Thymus (tissue), 11 donors: ENCODE measurements around the gene CYB561. TPM values are rescaled to one million over a fixed set of nuclear protein-coding genes. Genes with fewer than 3 reads are reported as not detected.
A peak's percentile ranks its signal among the peaks of the same experiment; 100 is the strongest.

Experiments
- DNase-seq, 9 donors: peaks; one replicate each; pipeline ENCODE4 v3.0.0-alpha.2; 2013; ENCODE audit warnings: low spot score in 9 of 9, low read depth in 6 of 9, missing footprints in 1 of 9
- H3K27ac ChIP-seq, 2 donors: one replicate each; pipeline ENCODE4 v1.5.1; 2013; ENCODE audit warnings: control low read depth in 1 of 2, low read depth in 1 of 2, low read length in 1 of 2, mild to moderate bottlenecking in 1 of 2, moderate library complexity in 1 of 2
- H3K27me3 ChIP-seq, 2 donors: one replicate each; pipeline ENCODE4 v1.5.1; 2013; ENCODE audit warnings: low read length in 1 of 2; ENCODE audit not compliant: control insufficient read depth in 2 of 2, insufficient read depth in 1 of 2
- H3K36me3 ChIP-seq, 2 donors: one replicate each; pipeline ENCODE4 v1.5.1; 2013; ENCODE audit warnings: low read length in 1 of 2, mild to moderate bottlenecking in 1 of 2, moderate library complexity in 1 of 2; ENCODE audit not compliant: control insufficient read depth in 2 of 2, insufficient read depth in 2 of 2
- H3K4me1 ChIP-seq, 2 donors: one replicate each; pipeline ENCODE4 v1.5.1; 2013; ENCODE audit warnings: low read length in 2 of 2; ENCODE audit not compliant: control insufficient read depth in 2 of 2, insufficient read depth in 2 of 2
- H3K4me3 ChIP-seq, 2 donors: one replicate each; pipeline ENCODE4 v1.5.1; 2013; ENCODE audit warnings: low read length in 2 of 2, control low read depth in 1 of 2, mild to moderate bottlenecking in 1 of 2
- H3K9me3 ChIP-seq, 2 donors: one replicate each; pipeline ENCODE4 v1.5.1; 2013; ENCODE audit warnings: low read length in 1 of 2, mild to moderate bottlenecking in 1 of 2; ENCODE audit not compliant: control insufficient read depth in 2 of 2, insufficient read depth in 1 of 2
- WGBS: extraction: QIAGEN DNeasy Blood & Tissue Kit; methylation state at CpG from one replicate; pipeline ENCODE4 v1.1.7; 2013; 5-methylcytosine and 5-hydroxymethylcytosine counted together
- polyA plus RNA-seq: library from polyadenylated mRNA; stranded (reverse); fragments of 200-250 nt; gene quantifications from one replicate; pipeline ENCODE4 v1.2.3, GENCODE V29; 2013
- total RNA-seq: library from RNA; stranded (reverse); fragments of 120-200 nt; gene quantifications from one replicate; pipeline ENCODE4 v1.2.4, GENCODE V29; 2013
- donor health status: healthy.

CYB561 gene
- total and polyA plus RNA-seq, 2 donors: 2.6 to 7.8 TPM

GRCh38 chr17:63480826-63481487 lies 34.9 kb upstream of the CYB561 start:
- 92% methylated on average over 11 of the region's 11 CpGs for WGBS
- no peak for DNase-seq

GRCh38 chr17:63480192-63480784 lies 34.2 kb upstream of the CYB561 start:
- no peak for DNase-seq
- WGBS: 96% methylated on average over 21 of the region's 21 CpGs
- Histone ChIP-seq H3K9me3 (peaks cover 0 to 2% of the 10 kb centered on the region in 2 donors), H3K36me3 (no peaks in the 10 kb centered on the region), H3K4me1 (peaks cover 12 to 22% of the 10 kb centered on the region in 2 donors), H3K4me3 (no peak overlapping the region), H3K27me3 (peaks cover 20 to 47% of the 10 kb centered on the region in 2 donors), H3K27ac (no peak overlapping the region)

More at GRCh38 chr17:63480826-63481487, 34.9 kb upstream of the CYB561 start:
- no peaks in the 10 kb centered on the region for H3K36me3 ChIP-seq
- H3K27ac ChIP-seq: no peak overlapping the region
- peaks cover 11 to 19% of the 10 kb centered on the region in 2 donors for H3K4me1 ChIP-seq
- peaks cover 0 to 2% of the 10 kb centered on the region in 2 donors for H3K9me3 ChIP-seq
- peaks cover 20 to 40% of the 10 kb centered on the region in 2 donors for H3K27me3 ChIP-seq
- H3K4me3 ChIP-seq: no peak overlapping the region

GRCh38 chr17:63479495-63480184 lies 33.5 kb upstream of the CYB561 start:
- Histone ChIP-seq H3K27ac (no peak overlapping the region), H3K4me1 (peaks cover 12 to 22% of the 10 kb centered on the region in 2 donors)
- WGBS: 83% methylated on average over 17 of the region's 17 CpGs

GRCh38 chr17:63478814-63479494 lies 32.8 kb upstream of the CYB561 start:
- peak; percentile 24 to 80 (median 50) for DNase-seq
- WGBS: 53% methylated on average over 16 of the region's 16 CpGs
- Histone ChIP-seq H3K9me3 (peaks cover 0 to 4% of the 10 kb centered on the region in 2 donors), H3K4me1 (peaks cover 12 to 22% of the 10 kb centered on the region in 2 donors), H3K27me3 (peaks cover 25 to 58% of the 10 kb centered on the region in 2 donors), H3K36me3 (no peaks in the 10 kb centered on the region), H3K4me3 (no peak overlapping the region), H3K27ac (no peak overlapping the region)

More at GRCh38 chr17:63479495-63480184, 33.5 kb upstream of the CYB561 start:
- Histone ChIP-seq H3K4me3 (no peak overlapping the region), H3K27me3 (peaks cover 20 to 54% of the 10 kb centered on the region in 2 donors), H3K36me3 (no peaks in the 10 kb centered on the region), H3K9me3 (peaks cover 2% of the 10 kb centered on the region in 2 donors)
- DNase-seq: no peak

- peaks cover 12 to 22% of the 10 kb centered on the region in 2 donors for H3K4me1 ChIP-seq
- 19% methylated on average over 44 of the region's 44 CpGs for WGBS
Observed at GRCh38 chr17:63477480-63478440, 31.7 kb upstream of the CYB561 start.

GRCh38 chr17:63476854-63477479 lies 30.9 kb upstream of the CYB561 start, which contains the start of gene ACE:
TSS of gene ACE (plus strand) at chr17:63477061. CDS start at chr17:63477095, 34 bp downstream.
- WGBS: under 1% methylated on average over 78 of the region's 78 CpGs
- peak in 8 of 9 donors; percentile 17 to 78 (median 52) for DNase-seq
- Histone ChIP-seq H3K9me3 (peaks cover 0 to 4% of the 10 kb centered on the region in 2 donors), H3K36me3 (no peaks in the 10 kb centered on the region), H3K27me3 (peaks cover 26 to 58% of the 10 kb centered on the region in 2 donors), H3K4me3 (peak within 1 kb of the TSS in 1 of 2 donors; percentile 52), H3K27ac (no peak within 1 kb of the TSS), H3K4me1 (peaks cover 12 to 22% of the 10 kb centered on the region in 2 donors)

More at GRCh38 chr17:63477480-63478440, 31.7 kb upstream of the CYB561 start:
- peaks cover 0 to 4% of the 10 kb centered on the region in 2 donors for H3K9me3 ChIP-seq
- H3K4me3 ChIP-seq: peak overlapping the region in 1 of 2 donors; percentile 52
- H3K36me3 ChIP-seq: no peaks in the 10 kb centered on the region
- H3K27me3 ChIP-seq: peaks cover 26 to 58% of the 10 kb centered on the region in 2 donors
- H3K27ac ChIP-seq: no peak overlapping the region
- no peak for DNase-seq

GRCh38 chr17:63476459-63476853 lies 30.4 kb upstream of the CYB561 start:
- Histone ChIP-seq H3K9me3 (peaks cover 0 to 4% of the 10 kb centered on the region in 2 donors), H3K36me3 (no peaks in the 10 kb centered on the region), H3K4me3 (peak overlapping the region in 1 of 2 donors; percentile 52), H3K27me3 (peaks cover 26 to 58% of the 10 kb centered on the region in 2 donors), H3K4me1 (peaks cover 12 to 22% of the 10 kb centered on the region in 2 donors), H3K27ac (no peak overlapping the region)
- DNase-seq: no peak
- WGBS: under 1% methylated on average over 36 of the region's 36 CpGs
